A673 (cell line): Measurements from ENCODE around the gene CTSZ. TPM values are rescaled to one million over a fixed set of nuclear protein-coding genes. Genes with fewer than 3 reads are reported as not detected.

Source experiments
- BruUV-seq: library from RNA; stranded (reverse); fragments of 400-500 nt; replicated peaks from 2 replicates; lab custom pipeline; 2021; lab: Mats Ljungman, UMichigan
- CTCF ChIA-PET: fragments of 300-600 bp; sonication (Branson Sonifier 250); formaldehyde crosslinking; loops from one replicate; lab custom pipeline; 2022; ENCODE audit warnings: antibody characterized with exemption; lab: Charles Lee
- POLR2A ChIA-PET: fragments of 300-600 bp; sonication (Branson Sonifier 250); formaldehyde crosslinking; loops from one replicate; lab custom pipeline; 2022; ENCODE audit warnings: antibody characterized with exemption; ENCODE audit not compliant: low non-redundant PET; lab: Charles Lee
- DNase-seq: peaks from one replicate; pipeline ENCODE4 v3.0.0-alpha.2; 2015; ENCODE audit warnings: low spot score
- H3K27ac ChIP-seq: fragments of 200-600 bp; sonication (generic); 2 replicates; pipeline ENCODE4 v1.5.1; 2016; ENCODE audit warnings: mixed run types, low read depth, mild to moderate bottlenecking, mixed read lengths, antibody characterized with exemption, low read length; ENCODE audit not compliant: poor library complexity, severe bottlenecking
- H3K27me3 ChIP-seq: fragments of 200-600 bp; sonication (generic); replicated peaks from 2 replicates; pipeline ENCODE4 v1.6.1; 2017; ENCODE audit warnings: mixed run types, low read depth, mild to moderate bottlenecking, mixed read lengths, antibody characterized with exemption, low read length; ENCODE audit not compliant: insufficient read depth, poor library complexity
- H3K36me3 ChIP-seq: fragments of 200-600 bp; sonication (generic); 2 replicates; pipeline ENCODE4 v1.6.1; 2016; ENCODE audit warnings: mixed run types, mild to moderate bottlenecking, mixed read lengths, antibody characterized with exemption, low read length; ENCODE audit not compliant: insufficient read depth, poor library complexity, severe bottlenecking
- H3K4me1 ChIP-seq: fragments of 200-600 bp; sonication (generic); 2 replicates; pipeline ENCODE4 v1.6.1; 2017; ENCODE audit warnings: mixed run types, mild to moderate bottlenecking, mixed read lengths, antibody characterized with exemption, low read length; ENCODE audit not compliant: insufficient read depth, poor library complexity, severe bottlenecking
- H3K4me3 ChIP-seq: fragments of 200-600 bp; sonication (generic); 2 replicates; pipeline ENCODE4 v1.5.1; 2016; ENCODE audit warnings: low read depth, mixed run types, mild to moderate bottlenecking, mixed read lengths, low read length; ENCODE audit not compliant: poor library complexity, severe bottlenecking
- H3K9me3 ChIP-seq: fragments of 200-600 bp; sonication (generic); 2 replicates; pipeline ENCODE4 v1.6.1; 2016; ENCODE audit warnings: mixed run types, low read depth, mild to moderate bottlenecking, mixed read lengths, antibody characterized with exemption, low read length; ENCODE audit not compliant: poor library complexity, severe bottlenecking
- CTCF ChIP-seq: fragments of 300-800, 200-600 bp; sonication (generic); conservative IDR thresholded peaks from 2 replicates; pipeline ENCODE4 v1.5.1; 2017; ENCODE audit warnings: low read depth, mild to moderate bottlenecking, antibody characterized with exemption, low read length, moderate library complexity, mixed read lengths
- EZH2 ChIP-seq: fragments of 200-600 bp; sonication (generic); IDR thresholded peaks from 2 replicates; pipeline ENCODE4 v1.6.1; 2017; ENCODE audit warnings: borderline replicate concordance, low read depth, mild to moderate bottlenecking, mixed read lengths, antibody characterized with exemption, low read length; ENCODE audit not compliant: poor library complexity, severe bottlenecking
- intact Hi-C: fragments of 100-400 bp; cut with micrococcal nuclease; formaldehyde crosslinking; loops from one replicate; pipeline ENCODE4 v1.10.0; 2022; ENCODE audit not compliant: unreplicated experiment
- total RNA-seq: library from RNA; stranded (reverse); gene quantifications from 2 replicates; pipeline ENCODE4 v1.2.3, GENCODE V29; 2021

The CTSZ gene
- total RNA-seq, 1 experiment from 2014 or later, result 1.2 TPM

- H3K27me3 ChIP-seq, result no peaks in the 10 kb centered on the region
- no peaks in the 10 kb centered on the region for H3K36me3 ChIP-seq
- no peak for DNase-seq
- peaks cover 2% of the 10 kb centered on the region for H3K4me1 ChIP-seq
- no peaks in the 10 kb centered on the region for H3K9me3 ChIP-seq
- BruUV-seq, result no TSS peak
- intact Hi-C loops, result no loop called here
- CTCF ChIA-PET, result no interaction called here
- TF ChIP-seq CTCF, result no peak
- TF ChIP-seq EZH2, result no peak
- no peak overlapping the region for H3K4me3 ChIP-seq
- POLR2A ChIA-PET, result no interaction called here
- no peak overlapping the region for H3K27ac ChIP-seq
These were observed 8.4 kb upstream of the CTSZ start for GRCh38 chr20:59015411-59015810.

- intact Hi-C loops, result no loop called here
- Histone ChIP-seq H3K27ac (no peak overlapping the region), H3K4me1 (no peaks in the 10 kb centered on the region)
These were observed 7.8 kb upstream of the CTSZ start for GRCh38 chr20:59014680-59015389.

GRCh38 chr20:59013959-59014608 lies 7.0 kb upstream of the CTSZ start:
- Histone ChIP-seq H3K9me3 (no peaks in the 10 kb centered on the region), H3K27me3 (no peaks in the 10 kb centered on the region), H3K36me3 (no peaks in the 10 kb centered on the region), H3K4me1 (no peaks in the 10 kb centered on the region), H3K27ac (no peak overlapping the region), H3K4me3 (no peak overlapping the region)
- intact Hi-C loops, result no loop called here
- no peak for TF ChIP-seq EZH2
- no peak for TF ChIP-seq CTCF
- CTCF ChIA-PET, result no interaction called here
- BruUV-seq, result no TSS peak
- DNase-seq, result no peak
- POLR2A ChIA-PET, result no interaction called here

More at GRCh38 chr20:59014680-59015389, 7.8 kb upstream of the CTSZ start:
- Histone ChIP-seq H3K27me3 (no peaks in the 10 kb centered on the region), H3K4me3 (no peak overlapping the region), H3K9me3 (no peaks in the 10 kb centered on the region), H3K36me3 (no peaks in the 10 kb centered on the region)
- BruUV-seq, result no TSS peak
- ChIA-PET CTCF (no interaction called here), POLR2A (no interaction called here)
- DNase-seq, result no peak
- TF ChIP-seq CTCF, result no peak
